Activated effector memory CD4-positive, alpha-beta T cell treated with Interleukin-2 at 50 U/mL for 16 hours (primary cell): ENCODE data around the gene ABCF3.
"Not testable (repeated sequence)": the region's sequence is repeated elsewhere in the genome, so short reads cannot be mapped to it uniquely, and the experiment has no call there.

Experiments
- DNase-seq: peaks from one replicate; pipeline ENCODE4 v3.0.0-alpha.2; 2020

ABCF3 gene, protein sequence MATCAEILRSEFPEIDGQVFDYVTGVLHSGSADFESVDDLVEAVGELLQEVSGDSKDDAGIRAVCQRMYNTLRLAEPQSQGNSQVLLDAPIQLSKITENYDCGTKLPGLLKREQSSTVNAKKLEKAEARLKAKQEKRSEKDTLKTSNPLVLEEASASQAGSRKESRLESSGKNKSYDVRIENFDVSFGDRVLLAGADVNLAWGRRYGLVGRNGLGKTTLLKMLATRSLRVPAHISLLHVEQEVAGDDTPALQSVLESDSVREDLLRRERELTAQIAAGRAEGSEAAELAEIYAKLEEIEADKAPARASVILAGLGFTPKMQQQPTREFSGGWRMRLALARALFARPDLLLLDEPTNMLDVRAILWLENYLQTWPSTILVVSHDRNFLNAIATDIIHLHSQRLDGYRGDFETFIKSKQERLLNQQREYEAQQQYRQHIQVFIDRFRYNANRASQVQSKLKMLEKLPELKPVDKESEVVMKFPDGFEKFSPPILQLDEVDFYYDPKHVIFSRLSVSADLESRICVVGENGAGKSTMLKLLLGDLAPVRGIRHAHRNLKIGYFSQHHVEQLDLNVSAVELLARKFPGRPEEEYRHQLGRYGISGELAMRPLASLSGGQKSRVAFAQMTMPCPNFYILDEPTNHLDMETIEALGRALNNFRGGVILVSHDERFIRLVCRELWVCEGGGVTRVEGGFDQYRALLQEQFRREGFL

DNA sequence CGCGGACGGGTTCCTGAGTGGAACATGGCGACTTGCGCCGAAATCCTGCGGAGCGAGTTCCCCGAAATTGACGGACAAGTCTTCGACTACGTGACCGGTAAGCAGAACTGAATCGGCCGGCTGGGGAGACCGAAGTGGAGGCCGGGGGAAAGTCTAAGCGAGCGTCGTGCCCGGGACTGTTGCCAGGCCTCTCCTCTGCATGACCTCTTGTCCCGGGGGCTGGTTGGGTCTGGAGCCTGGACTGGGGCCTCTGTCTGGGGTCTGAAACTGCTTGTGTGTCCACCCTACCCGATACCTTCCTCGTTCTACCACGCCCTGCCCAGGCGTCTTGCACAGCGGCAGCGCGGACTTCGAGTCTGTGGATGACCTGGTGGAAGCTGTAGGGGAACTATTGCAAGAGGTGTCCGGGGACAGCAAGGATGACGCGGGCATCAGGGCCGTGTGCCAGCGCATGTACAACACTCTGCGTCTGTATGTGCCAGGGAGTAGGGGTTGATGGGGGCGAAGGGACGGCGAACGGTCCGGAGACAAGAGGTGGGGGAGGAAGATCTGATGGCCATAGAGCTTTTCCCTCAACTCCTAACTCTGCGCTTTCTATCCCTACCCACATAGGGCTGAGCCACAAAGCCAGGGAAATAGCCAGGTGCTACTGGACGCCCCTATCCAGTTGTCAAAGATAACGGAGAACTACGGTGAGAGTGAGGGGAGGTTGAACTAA, at the start of gene ABCF3:
ABCF3 (plus strand) TSS at position 16 of the 718 bp plus-strand sequence; CDS start at position 25, 9 bp downstream.
- DNase-seq = no peak

DNA sequence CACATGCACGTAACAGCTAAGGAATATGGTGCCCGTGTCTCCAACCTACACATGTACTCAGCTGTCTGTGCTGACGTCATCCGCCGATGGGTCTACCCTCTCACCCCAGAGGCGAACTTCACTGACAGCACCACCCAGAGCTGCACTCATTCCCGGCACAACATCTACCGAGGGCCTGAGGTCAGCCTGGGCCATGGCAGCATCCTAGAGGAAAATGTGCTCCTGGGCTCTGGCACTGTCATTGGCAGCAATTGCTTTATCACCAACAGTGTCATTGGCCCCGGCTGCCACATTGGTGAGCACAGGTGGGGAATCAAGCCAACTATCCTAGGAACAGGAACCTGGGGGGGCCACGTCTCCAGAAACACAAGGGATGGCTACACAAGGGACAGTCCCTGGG, 45.6 kb upstream of the ABCF3 start:
- no peak for DNase-seq

DNA sequence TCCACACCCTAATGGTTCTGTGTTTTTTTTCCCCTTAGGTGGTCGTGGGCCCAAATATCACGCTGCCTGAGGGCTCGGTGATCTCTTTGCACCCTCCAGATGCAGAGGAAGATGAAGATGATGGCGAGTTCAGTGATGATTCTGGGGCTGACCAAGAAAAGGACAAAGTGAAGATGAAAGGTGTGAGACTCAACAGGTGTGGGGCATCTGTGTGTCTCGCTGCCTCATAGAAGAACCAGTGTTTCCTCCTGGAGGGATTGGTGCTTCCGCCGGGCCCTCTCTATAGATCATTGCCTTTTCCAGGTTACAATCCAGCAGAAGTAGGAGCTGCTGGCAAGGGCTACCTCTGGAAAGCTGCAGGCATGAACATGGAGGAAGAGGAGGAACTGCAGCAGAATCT, 43.8 kb upstream of the ABCF3 start:
- DNase-seq = no peak

DNA sequence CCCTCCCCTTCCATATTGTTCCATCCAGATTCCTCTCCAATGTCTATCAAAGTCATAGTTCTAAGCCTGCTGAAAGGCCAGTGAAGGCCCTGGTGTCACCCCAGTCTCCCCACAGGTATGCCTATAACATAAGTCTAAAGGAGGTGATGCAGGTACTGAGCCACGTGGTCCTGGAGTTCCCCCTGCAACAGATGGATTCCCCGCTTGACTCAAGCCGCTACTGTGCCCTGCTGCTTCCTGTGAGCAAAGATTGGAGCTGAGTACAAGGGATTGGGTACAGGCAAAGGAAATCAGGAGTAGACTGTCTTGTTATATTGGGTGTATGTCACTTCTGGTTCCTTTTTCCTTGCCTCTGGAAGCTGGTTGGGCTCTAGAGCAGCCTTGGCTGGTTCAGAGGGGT, 42.7 kb upstream of the ABCF3 start:
- no peak for DNase-seq

DNA sequence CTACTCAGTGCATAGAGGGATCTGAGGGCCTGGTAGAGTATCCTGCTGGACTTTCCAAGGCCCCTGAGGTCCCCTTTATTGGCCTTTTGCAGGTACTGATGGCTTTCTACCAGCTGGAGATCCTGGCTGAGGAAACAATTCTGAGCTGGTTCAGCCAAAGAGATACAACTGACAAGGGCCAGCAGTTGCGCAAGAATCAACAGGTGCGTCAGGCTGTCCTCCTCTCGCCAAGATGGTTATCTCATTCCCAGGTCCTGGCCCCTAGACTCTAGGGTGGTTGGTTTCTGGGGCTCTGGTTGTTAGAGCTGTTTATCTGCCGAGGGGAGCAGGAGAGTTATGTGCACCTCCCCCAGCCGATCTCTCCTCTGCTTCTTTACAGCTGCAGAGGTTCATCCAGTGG, 41.5 kb upstream of the ABCF3 start:
- no peak for DNase-seq

DNA sequence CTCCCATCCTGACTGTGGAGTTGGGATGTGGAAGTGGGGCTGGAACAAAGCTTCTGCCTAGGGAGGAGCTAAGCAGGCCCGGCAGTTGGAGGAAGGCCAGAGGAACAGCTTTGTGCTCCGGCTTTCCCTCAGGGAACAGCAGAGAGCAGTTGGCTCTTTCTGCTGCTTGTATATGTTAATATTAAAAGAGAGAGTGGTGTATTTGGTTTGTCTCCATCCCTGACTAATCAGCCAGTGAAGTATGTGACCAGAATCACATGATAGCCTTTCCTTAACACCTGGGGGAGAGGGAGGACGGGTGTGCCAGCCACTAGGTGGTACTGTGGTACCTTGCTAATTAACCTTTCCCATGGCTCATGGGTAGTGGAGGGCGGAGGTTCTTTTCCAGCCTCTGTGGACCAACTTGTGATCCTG, 40.9 kb upstream of the ABCF3 start:
- DNase-seq = peak; percentile 11

DNA sequence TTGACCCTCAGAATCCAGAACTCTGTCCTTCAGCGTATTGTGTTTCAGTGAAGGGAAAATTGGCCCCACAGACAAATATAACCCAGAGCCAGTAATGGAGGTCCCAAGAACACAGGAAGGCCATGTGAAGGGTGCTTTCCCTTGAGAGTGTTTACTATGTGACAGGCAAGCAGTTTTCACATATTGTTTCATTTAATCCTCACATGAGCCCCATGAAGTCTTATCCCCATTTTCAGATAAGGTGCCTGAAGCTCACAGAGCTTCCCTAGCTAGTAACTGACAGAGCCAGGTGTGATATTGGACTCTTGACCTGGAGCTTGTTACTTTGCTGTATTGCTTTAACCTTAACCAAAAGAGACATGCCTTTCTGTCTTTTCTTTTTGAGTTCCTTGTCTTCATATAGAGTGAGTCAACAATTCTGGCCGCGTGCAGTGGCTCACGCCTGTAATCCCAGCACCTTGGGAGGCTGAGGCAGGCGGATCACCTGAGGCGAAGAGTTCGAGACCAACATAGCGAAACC, 40.2 kb upstream of the ABCF3 start:
- DNase-seq = no peak

DNA sequence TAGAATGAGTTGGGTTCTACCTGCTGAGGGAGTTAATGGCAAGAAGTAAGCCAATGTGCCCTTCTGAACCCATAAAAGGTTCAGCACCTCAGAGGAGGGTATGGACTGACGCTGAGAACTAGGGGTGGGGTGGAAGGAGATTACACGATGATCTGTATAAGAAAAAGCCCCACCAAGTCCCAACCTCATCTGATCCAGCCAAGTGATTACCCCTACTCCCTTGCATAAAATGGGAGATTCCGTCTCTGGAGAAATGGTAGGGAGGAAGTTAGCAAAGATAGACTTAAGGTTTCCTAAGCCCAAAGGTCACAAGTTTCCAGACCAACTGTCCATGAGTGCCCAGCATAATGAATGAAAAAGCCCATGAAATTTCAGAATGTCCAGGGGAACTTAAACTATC, 37.9 kb upstream of the ABCF3 start:
- no peak for DNase-seq

DNA sequence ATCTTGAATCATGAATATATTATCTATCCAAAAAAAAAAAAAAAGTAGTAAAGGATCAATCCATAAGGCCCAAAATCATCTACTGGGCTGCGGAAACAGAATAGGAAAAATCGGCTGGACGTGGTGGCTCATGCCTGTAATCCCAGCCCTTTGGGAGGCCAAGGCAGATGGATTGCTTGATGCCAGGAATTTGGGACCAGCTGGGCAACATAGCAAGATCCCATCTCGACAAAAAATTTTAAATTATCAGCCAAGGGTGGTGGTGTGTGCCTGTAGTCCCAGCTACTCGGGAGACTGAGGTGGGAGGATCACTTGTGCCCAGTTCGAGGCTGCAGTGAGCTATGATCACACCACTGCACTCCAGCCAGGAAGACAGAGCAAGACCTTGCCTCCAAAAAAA, 36.9 kb upstream of the ABCF3 start:
- DNase-seq = no peak

DNA sequence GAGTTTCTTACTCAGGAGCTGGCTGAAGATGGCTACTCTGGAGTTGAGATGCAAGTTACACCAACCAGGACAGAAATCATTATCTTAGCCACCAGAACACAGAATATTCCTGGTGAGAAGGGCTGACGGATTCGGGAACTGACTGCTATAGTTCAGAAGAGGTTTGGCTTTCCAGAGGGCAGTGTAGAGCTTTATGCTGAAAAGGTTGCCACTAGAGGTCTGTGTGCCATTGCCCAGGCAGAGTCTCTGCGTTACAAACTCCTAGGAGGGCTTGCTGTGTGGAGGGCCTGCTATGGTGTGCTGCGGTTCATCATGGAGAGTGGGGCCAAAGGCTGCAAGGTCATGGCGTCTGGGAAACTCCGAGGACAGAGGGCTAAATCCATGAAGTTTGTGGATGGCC, 36.2 kb upstream of the ABCF3 start:
- DNase-seq = not testable (repeated sequence)

DNA sequence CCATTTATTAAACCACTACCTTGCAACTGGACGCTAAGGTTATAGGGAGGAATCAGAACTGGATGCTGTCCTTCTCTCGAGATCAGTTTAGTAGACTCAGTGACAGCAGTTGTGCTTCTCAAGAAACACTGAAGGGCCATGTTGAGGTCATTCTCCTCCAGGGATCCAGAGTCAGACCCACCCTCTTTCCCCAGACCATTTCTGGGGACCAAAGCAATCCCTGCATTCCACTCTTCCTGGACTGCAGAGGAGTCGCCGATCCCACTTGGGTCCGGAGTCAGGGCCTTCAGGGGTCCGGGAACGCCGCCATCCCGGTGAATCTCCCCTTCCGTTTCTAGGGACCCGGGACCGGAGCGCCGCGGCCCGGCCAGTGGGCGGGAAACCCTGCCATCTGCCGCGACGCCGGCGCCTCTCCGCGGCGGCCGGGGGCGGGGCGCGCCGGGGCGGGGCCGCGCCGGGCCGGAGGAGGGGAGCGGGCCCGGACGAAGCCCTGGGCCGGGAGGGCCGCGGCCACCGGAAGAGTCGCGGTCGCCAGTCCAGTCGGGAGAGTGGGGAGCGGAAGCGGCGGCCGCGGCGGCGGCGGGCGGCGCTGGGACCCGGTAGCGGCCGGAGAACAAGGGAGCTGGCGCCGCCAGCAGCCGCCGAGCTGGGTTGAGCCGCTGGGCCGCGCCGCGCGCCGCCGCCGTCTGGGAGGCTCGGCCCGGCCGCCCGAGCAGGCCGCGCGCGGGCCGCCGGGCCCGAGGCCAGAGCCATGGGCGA, 30.9 kb upstream of the ABCF3 start, which contains the start of gene DVL3:
DVL3 (plus strand) TSS at position 493 of the 759 bp plus-strand sequence; CDS start at position 752, 259 bp downstream.
- peak; percentile 39 for DNase-seq

DNA sequence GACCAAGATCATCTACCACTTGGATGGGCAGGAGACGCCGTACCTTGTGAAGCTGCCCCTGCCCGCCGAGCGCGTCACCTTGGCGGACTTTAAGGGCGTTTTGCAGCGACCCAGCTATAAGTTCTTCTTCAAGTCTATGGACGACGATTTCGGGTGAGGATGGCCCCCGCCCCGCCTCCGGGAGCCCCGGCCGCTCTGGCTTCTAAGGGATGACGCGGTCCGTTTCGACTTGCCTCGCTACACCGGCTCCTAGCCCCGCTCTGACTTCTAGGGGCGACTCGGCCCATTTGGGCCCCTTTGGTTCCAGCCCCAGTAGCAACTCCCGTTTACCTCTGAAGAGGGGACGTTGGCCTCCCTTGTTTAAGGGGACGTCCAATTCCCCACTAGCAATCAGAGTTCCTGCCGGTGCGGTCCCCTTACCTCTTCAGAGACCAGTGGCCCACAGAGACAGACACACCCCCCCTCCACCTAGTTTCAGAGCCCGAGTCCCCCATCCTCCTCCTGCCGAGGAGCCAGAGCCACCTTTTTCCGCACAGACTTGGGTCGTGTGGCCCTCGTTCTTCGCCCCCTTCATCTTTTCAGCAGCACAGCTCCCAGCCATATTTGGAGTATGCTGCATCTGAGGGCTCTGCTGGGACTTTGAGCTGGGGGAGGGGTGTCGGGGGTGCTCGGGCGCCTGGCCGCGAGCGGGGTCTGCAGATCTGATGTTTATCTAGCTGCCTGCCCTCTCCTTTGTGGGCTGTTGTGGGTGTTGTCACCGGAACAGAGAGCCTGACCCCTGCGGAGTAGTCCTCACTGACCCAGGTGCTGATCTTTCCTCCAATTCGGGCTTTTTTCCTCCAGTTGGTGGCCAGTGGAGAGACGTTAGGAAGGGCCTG, 30.1 kb upstream of the ABCF3 start:
- DNase-seq = peak; percentile 34

DNA sequence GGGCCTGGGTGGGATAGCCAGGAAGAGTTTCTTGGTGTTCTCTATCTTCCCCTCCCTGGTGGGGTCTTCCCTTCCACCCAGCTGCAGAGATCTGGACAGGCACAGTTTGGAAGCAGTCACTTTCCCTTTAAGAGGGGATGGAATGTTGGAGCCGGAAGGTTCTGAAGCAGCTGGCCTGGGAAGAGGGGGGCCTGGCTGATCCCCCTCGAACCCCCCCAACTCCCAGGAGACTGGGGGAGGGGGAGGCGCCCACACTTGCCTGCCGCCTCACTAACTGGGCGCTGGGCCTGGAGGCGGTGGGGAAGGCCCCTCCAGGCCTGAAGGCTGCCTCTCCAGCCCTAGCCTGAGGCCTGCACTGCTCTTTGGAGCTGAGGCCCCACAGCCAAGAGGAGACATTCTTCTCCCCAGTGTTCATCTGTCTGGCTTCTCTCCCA, 29.5 kb upstream of the ABCF3 start:
- DNase-seq = no peak

DNA sequence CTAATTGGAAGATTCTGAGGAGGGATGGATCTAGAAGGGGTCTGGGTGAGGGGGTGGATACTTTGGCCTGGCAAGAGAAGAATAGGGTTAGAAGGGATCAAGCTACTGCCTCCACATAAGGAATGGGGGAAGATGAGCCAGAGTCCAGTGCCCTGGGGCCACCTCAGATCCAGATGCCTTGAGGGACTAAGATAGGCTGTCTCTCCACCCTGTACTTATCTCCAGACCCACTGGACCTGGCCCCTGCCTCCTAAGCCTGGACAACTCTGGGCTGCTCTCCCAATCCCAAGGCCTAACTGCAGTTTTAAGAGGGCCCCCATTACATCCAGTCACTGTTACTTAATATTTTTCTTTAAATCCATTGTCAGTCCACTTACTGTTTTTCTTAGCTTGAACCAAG, 28.8 kb upstream of the ABCF3 start:
- DNase-seq = no peak

DNA sequence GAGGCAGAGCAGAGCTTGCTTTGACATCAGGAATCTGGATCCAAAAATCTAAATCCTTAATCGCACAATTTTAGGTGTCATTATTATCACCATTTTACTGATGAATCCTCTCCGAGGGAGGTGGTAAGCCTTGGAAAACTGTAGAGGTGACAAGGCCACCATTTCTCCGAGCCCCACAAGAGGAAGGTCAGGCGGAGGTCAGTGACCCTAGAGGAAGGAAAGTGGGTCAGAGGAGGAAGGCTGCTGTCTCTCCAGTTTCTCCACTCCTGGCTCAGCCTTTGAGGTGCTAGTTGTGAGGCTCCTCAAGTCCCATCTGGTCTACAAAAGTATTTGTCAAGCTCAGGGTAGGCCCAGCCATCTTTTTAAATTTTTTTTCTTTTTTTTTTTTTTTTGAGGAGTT, 27.6 kb upstream of the ABCF3 start:
- no peak for DNase-seq

DNA sequence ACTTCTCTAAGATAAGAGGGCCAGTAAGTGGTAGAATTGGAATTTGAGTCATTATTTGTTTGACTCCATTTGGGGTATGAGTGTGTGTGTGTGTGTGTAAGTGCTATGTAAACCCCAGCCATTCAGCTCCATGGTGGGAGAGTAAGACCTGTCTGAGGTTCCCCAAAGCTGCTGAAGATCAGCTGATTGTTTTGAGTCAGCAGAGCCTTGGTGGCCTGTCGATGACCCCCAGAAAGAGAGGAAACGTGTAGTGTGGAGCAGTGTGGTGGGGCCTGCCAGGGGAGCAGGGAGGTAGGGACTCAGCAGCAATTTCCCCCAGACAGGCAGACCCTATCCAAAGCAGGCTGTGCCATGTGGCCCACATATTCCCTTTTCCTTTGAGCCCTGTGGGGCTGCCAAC, 25.5 kb upstream of the ABCF3 start:
- no peak for DNase-seq

DNA sequence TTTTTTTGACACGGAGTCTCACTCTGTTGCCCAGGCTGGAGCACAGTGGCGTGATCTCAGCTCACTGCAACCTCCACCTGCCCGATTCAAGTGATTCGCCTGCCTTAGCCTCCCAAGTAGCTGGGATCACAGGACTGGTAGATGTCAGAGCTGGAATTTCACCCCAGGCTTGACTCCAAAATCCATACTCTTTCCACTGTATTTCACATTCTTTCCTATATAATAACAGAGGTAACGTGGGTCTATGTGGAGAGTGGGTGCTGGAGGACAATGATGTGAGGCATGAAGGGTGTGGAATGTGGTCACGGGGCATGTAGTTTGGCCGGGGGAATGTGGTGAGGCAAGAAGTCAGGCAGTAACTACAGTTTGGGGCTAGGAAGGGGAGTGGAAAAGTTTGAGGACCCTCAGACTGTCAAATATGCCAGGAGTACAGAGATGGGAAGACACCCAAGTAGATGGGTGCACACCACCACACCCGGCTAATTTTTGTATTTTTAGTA, 23.4 kb upstream of the ABCF3 start:
- not testable (repeated sequence) for DNase-seq

DNA sequence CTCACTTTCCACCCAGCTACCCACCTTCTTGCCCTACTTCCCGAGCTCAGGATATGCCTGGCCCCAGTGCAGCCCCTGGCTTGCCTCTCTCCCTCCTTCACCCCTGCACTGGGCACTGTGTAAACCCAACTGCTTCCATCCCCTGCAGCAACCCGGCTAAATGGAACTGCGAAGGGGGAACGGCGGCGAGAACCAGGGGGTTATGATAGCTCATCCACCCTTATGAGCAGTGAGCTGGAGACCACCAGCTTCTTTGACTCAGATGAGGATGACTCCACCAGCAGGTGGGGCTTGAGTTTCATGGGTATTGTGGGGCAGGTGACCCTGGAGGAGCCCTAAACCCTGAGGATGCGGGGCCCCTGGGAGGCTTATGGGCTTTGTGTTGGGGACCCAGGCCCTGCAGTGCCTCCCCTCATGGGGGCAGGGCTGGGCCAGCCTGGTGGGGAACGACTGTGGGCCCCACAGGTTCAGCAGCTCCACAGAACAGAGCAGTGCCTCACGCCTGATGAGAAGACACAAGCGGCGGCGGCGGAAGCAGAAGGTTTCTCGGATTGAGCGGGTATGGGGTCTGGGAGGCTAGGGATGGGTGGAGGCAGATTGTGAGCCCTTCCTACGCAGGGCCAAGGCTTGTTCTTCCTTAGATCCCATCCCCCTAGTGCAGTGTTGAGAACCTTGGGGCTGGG, 21.2 kb upstream of the ABCF3 start:
- no peak for DNase-seq

DNA sequence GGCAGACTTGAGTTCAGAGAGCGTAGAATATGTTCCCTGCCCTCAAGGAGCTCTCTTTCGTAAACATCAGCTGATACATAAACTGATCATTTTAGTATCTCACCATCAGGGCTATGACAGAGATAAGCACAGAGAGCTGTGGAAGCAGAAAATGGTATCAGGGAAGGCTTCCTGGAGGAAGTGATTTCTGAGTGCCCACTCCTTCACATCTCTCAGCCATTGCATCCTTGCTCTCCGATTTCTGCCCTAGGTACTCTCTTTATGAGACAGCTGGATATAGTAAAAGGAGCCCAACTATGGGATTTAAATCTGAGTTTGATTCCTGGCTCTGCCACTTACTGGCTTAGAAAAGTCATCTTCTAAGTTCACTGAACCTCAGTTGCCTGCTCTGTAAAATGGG, 20.5 kb upstream of the ABCF3 start:
- DNase-seq = no peak

DNA sequence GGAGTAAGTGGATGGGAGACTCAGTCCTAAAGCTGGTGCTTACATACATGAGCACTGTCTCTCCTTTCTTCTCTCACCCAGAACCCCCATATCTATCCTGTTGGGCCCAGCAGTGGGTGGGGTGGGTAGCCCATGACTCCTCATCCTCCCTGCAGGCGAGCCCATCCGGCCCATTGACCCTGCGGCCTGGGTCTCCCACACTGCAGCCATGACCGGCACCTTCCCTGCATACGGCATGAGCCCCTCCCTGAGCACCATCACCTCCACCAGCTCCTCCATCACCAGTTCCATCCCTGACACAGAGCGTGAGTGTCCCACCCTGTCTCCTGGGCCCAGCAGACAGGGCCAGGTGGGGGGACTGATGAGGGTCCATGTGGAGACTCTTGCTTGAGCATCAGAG, 19.3 kb upstream of the ABCF3 start:
- no peak for DNase-seq

DNA sequence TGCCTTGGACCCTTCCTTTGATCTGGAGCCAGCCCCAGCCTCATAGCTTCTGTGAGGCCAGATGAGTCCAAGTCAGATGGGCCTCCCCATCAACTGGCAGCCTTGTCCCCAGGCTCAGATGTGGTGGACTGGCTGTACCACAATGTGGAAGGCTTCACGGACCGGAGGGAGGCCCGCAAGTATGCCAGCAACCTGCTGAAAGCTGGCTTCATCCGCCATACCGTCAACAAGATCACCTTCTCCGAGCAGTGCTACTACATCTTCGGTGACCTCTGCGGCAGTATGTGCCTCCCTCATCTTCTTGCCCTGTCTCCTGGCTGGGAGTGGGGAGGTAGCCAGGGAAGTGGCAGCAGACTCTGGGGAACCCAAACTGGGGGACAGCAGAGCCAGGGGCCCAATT, 18.2 kb upstream of the ABCF3 start:
- DNase-seq = no peak
